ENCODE data around the gene GPR137. TPM values are rescaled to one million over a fixed set of nuclear protein-coding genes. Genes with fewer than 3 reads are reported as not detected.

GPR137 gene
- total and polyA plus RNA-seq, 9 of the 15 experiments (the other 6 are each of a cell fraction or from before 2014, with no cell fraction given): 0.32 to 26.7 (median 10.7) TPM

- TF ChIP-seq KDM5B (IDR thresholded peaks at IDR 0.05; ENCODE audit: insufficient replicate concordance, low read depth, low read length) (no peak), ZBTB34 (CRISPR knock-in tag; IDR thresholded peaks at IDR 0.05) (no peak), RUNX1 (IDR thresholded peaks at IDR 0.05; ENCODE audit: low read depth) (no peak), RBFOX2 (IDR thresholded peaks at IDR 0.05; ENCODE audit: low read depth, low read length) (0 out of 2 replicates have a peak, but pooled peaks have one; percentile 16), MTA3 (IDR thresholded peaks at IDR 0.05; ENCODE audit: borderline replicate concordance) (no peak), FOXJ2 (tag; IDR thresholded peaks at IDR 0.05) (no peak), KDM1A (IDR thresholded peaks at IDR 0.05) (0 out of 4 replicates have a peak, but pooled peaks of 1 of the 2 experiments have one; percentile 20), ZNF639 (CRISPR knock-in tag; conservative IDR thresholded peaks at IDR 0.05 in 1 of 2, IDR thresholded peaks at IDR 0.05 in 1 of 2) (no peak), CBX3 (IDR thresholded peaks at IDR 0.05; ENCODE audit: borderline replicate concordance in 1 of 2, low read length in 2 of 2) (no peak), DNMT1 (IDR thresholded peaks at IDR 0.05) (no peak), CBFA2T3 (IDR thresholded peaks at IDR 0.05) (peak; percentile 41; the same call in 1 of the 2 replicates), ZNF146 (CRISPR knock-in tag; IDR thresholded peaks at IDR 0.05; ENCODE audit: unreplicated experiment) (no peak), AFF1 (IDR thresholded peaks at IDR 0.05; ENCODE audit: low read depth in 1 of 2, partially characterized antibody in 2 of 2) (no peak), ZNF512 (tag; IDR thresholded peaks at IDR 0.05) (no peak)
Measured at GRCh38 chr11:64321533-64321932, 35.9 kb downstream of the GPR137 start (continued).
